ENCODE results near the gene AIG1.
A peak's percentile ranks its signal among the peaks of the same experiment; 100 is the strongest.
"Not testable (repeated sequence)": the region's sequence is repeated elsewhere in the genome, so short reads cannot be mapped to it uniquely, and the experiment has no call there.

AIG1 gene

GRCh38 chr6:143062551-143062950, 1.9 kb downstream of the AIG1 start:
- Mint-ChIP-seq H3K27ac (no peak overlapping the region), H3K36me3 (ENCODE audit: low read depth) (peaks cover 19% of the 10 kb centered on the region), H3K4me1 (ENCODE audit: low read depth) (peaks cover 41% of the 10 kb centered on the region), H3K27me3 (no peaks in the 10 kb centered on the region), H3K9me3 (no peaks in the 10 kb centered on the region), H3K4me3 (peak overlapping the region; percentile 30)
- intact Hi-C loops (cut with micrococcal nuclease) = loop anchor here (5.0 kb wide), 2 partner anchors 35 to 115 kb away; partner anchors contain the start of gene HIVEP2

DNA sequence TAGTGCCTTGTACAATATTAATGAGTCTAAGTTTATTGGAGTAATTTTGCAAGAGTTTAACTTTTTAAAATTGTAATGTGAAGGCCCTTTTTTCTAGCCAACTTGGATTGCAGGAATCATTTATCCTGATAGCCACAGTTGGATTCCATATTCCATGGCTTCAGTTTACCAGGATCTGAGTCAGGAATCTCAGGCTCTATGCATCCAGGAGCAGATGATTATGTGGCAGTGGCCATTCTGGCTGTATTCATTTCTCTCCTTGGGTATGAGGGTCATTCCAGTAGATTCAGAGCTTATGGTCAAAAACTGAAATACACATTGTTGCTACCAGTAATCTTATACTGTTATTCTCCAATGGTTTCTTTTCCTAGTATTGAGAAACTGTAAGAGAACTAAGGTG, 2.9 kb downstream of the AIG1 start:
- Mint-ChIP-seq H3K4me3 (no peak overlapping the region), H3K27ac (no peak overlapping the region), H3K4me1 (ENCODE audit: low read depth) (peaks cover 41% of the 10 kb centered on the region), H3K9me3 (no peaks in the 10 kb centered on the region), H3K36me3 (ENCODE audit: low read depth) (peaks cover 19% of the 10 kb centered on the region), H3K27me3 (no peaks in the 10 kb centered on the region)
- intact Hi-C loops (cut with micrococcal nuclease) = loop anchor here (5.0 kb wide), 2 partner anchors 34 to 116 kb away; partner anchors contain the start of gene HIVEP2

DNA sequence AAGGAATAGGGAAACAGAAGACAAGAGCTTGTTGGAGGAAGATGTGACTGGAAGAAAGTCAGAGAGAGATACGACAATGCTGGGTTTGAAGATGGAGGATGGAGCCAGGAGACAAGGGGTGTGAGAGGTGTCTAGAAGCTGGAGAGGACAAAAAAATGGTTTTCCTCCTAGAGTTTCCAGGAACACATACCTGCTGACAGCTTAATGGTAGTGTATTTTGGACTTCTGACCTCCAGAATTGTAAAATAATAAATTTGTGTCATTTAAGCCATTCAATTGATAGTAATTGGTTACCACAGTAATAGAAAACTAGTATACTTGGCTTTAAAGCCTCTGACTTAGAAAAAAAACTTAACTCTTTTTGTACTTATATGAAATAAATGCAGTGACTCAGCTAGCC, 3.6 kb downstream of the AIG1 start:
- Mint-ChIP-seq H3K36me3 (ENCODE audit: low read depth) (peaks cover 19% of the 10 kb centered on the region), H3K27ac (no peak overlapping the region), H3K27me3 (no peaks in the 10 kb centered on the region), H3K4me3 (no peak overlapping the region), H3K9me3 (no peaks in the 10 kb centered on the region), H3K4me1 (ENCODE audit: low read depth) (peaks cover 35% of the 10 kb centered on the region)
- intact Hi-C loops (cut with micrococcal nuclease) = loop anchor here (5.0 kb wide), 2 partner anchors 33 to 117 kb away; partner anchors contain the start of gene HIVEP2

GRCh38 chr6:143064951-143065683, 4.4 kb downstream of the AIG1 start:
- H3K4me3 Mint-ChIP-seq = no peak overlapping the region
- H3K27me3 Mint-ChIP-seq = no peaks in the 10 kb centered on the region
- no peak overlapping the region for H3K27ac Mint-ChIP-seq
- no peaks in the 10 kb centered on the region for H3K9me3 Mint-ChIP-seq
- H3K4me1 Mint-ChIP-seq (ENCODE audit: low read depth) = peaks cover 35% of the 10 kb centered on the region
- H3K36me3 Mint-ChIP-seq (ENCODE audit: low read depth) = peaks cover 17% of the 10 kb centered on the region
- intact Hi-C loops (cut with micrococcal nuclease) = loop anchor here (5.0 kb wide), 2 partner anchors 32 to 118 kb away; partner anchors contain the start of gene HIVEP2

- H3K27ac Mint-ChIP-seq = no peak overlapping the region
- intact Hi-C loops (cut with micrococcal nuclease) = no loop called here
Measured at GRCh38 chr6:143068001-143068400, 7.3 kb downstream of the AIG1 start.

GRCh38 chr6:143074101-143074500, 13.4 kb downstream of the AIG1 start:
- intact Hi-C loops (cut with micrococcal nuclease) = no loop called here
- H3K27ac Mint-ChIP-seq = no peak overlapping the region
- peaks cover 14% of the 10 kb centered on the region for H3K36me3 Mint-ChIP-seq (ENCODE audit: low read depth)
- H3K9me3 Mint-ChIP-seq = peaks cover 16% of the 10 kb centered on the region
- no peak overlapping the region for H3K4me3 Mint-ChIP-seq
- H3K4me1 Mint-ChIP-seq (ENCODE audit: low read depth) = peaks cover 16% of the 10 kb centered on the region
- H3K27me3 Mint-ChIP-seq = no peaks in the 10 kb centered on the region

More at GRCh38 chr6:143068001-143068400, 7.3 kb downstream of the AIG1 start:
- Mint-ChIP-seq H3K9me3 (no peaks in the 10 kb centered on the region), H3K4me1 (ENCODE audit: low read depth) (peaks cover 23% of the 10 kb centered on the region), H3K27me3 (no peaks in the 10 kb centered on the region), H3K4me3 (no peak overlapping the region), H3K36me3 (ENCODE audit: low read depth) (peaks cover 6% of the 10 kb centered on the region)

DNA sequence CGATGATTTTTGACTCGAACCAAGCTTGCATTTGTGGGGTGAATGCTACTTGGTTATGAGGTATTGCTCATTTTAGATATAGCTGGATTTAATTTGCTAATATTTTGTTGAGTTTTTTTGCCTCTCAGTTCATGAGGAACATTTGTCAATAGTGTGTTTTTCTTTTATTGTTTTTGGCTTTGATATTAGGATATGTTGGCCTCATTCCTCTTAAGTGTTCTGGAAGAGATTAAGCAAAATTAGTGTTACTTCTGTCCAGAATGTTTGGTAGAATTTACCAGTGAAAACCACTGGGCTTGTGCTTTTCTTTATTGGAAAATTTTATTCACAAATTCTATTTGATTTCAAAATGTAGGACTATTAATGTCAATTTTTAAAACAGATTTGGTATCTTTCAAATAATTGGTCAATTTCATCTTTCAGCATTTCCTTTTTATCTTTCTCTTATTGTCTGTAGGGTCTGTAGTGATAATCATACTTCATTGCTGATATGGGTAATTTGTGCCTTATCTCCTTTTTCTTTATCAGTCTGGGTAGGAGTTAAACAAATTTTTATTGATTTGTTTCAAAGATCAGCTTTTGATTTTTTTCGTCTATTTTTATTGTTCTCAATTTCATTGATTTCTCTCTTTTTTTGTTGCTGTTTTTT, 14.1 kb downstream of the AIG1 start:
- Mint-ChIP-seq H3K9me3 (peaks cover 16% of the 10 kb centered on the region), H3K4me3 (no peak overlapping the region), H3K27ac (no peak overlapping the region), H3K36me3 (ENCODE audit: low read depth) (peaks cover 15% of the 10 kb centered on the region), H3K27me3 (no peaks in the 10 kb centered on the region), H3K4me1 (ENCODE audit: low read depth) (peaks cover 18% of the 10 kb centered on the region)
- intact Hi-C loops (cut with micrococcal nuclease) = no loop called here

DNA sequence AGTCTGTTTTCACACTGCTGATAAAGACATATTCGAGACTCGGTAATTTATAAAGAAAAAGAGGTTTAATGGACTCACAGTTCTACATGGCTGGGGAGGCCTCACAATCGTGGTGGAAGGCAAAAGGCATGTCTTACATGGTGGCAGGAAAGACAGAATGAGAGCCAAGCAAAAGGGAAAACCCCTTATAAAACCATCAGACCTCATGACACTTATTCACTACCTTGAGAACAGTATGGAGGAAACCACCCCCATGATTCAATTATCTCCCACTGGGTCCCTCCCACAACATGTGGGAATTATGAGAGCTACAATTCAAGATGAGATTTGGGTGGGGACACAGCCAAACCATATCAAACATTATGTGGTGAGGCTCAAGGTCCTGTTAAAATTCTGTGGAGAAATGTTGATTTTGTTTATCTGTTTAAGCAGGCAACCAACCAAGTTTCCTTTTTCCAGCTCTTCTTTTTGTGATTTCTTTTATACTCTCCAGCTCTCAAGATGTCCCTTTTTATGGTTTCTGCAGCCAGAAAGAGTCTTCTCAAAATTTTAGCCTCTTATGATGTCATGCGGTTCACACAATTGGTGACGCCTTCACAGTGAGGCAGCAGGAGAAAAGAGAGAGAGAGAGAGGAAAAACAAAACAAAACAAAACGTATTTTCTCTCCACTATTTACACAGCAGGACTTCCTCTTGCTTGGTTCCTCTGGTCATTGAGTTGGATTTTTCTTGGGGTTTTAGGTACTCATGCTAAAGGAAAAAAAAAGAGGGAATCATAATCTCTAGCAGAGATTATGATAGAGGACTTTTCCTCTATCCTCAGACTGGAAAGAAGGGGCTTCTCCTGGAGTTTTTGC, 18.0 kb downstream of the AIG1 start:
- Mint-ChIP-seq H3K4me1 (ENCODE audit: low read depth) (peaks cover 6% of the 10 kb centered on the region), H3K9me3 (peaks cover 27% of the 10 kb centered on the region), H3K36me3 (ENCODE audit: low read depth) (peaks cover 27% of the 10 kb centered on the region), H3K27ac (no peak overlapping the region), H3K27me3 (no peaks in the 10 kb centered on the region), H3K4me3 (no peak overlapping the region)
- intact Hi-C loops (cut with micrococcal nuclease) = no loop called here

DNA sequence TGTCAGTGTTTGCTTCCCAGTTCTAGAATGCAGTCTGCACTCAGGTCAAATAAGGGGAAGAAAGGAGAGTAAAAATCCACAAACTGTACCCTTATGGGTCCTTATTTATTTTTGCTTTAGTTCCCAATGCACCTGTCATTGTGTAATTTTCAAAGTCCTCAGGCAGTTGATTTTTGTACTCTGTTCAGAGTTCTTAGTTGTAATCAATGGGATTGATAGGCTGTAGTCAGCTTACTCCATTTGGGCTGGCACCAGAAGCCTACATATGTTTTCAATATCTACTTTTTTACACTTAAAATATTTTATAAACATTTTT, 18.6 kb downstream of the AIG1 start:
- intact Hi-C loops (cut with micrococcal nuclease) = no loop called here
- H3K4me1 Mint-ChIP-seq (ENCODE audit: low read depth) = peaks cover 6% of the 10 kb centered on the region
- H3K4me3 Mint-ChIP-seq = no peak overlapping the region
- peaks cover 24% of the 10 kb centered on the region for H3K9me3 Mint-ChIP-seq
- peaks cover 25% of the 10 kb centered on the region for H3K36me3 Mint-ChIP-seq (ENCODE audit: low read depth)
- no peaks in the 10 kb centered on the region for H3K27me3 Mint-ChIP-seq
- H3K27ac Mint-ChIP-seq = no peak overlapping the region

DNA sequence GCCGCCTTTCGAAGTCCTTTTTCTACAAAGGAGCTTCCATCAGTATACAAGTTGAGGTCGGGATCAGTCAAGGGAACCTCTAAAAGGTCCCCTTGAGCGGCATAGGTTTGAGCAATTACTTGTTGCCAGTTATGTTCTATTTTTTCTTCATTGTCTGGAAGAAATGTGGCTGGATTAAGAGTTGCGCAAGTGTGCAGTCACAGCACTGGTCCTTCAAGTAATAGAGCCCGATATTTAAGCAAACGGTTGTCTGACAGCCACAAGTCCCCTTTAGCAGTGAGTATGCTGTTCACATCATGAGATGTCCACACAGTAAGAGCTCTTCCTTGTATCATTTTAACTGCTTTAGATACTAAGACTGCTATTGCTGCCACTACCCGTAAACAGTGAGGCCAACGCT, 21.6 kb downstream of the AIG1 start:
- Mint-ChIP-seq H3K36me3 (ENCODE audit: low read depth) (peaks cover 14% of the 10 kb centered on the region), H3K4me1 (ENCODE audit: low read depth) (peaks cover 18% of the 10 kb centered on the region), H3K9me3 (peaks cover 11% of the 10 kb centered on the region)
- H3K27me3 Mint-ChIP-seq; intact Hi-C loops (cut with micrococcal nuclease); H3K27ac Mint-ChIP-seq; H3K4me3 Mint-ChIP-seq: not testable (repeated sequence)

GRCh38 chr6:143084019-143084418, 23.3 kb downstream of the AIG1 start:
- H3K27me3 Mint-ChIP-seq; intact Hi-C loops (cut with micrococcal nuclease); H3K27ac Mint-ChIP-seq; H3K4me3 Mint-ChIP-seq: not testable (repeated sequence)
- Mint-ChIP-seq H3K9me3 (peaks cover 11% of the 10 kb centered on the region), H3K4me1 (ENCODE audit: low read depth) (peaks cover 14% of the 10 kb centered on the region), H3K36me3 (ENCODE audit: low read depth) (peaks cover 17% of the 10 kb centered on the region)

GRCh38 chr6:143087335-143087734, 26.6 kb downstream of the AIG1 start:
- H3K4me3 Mint-ChIP-seq; H3K9me3 Mint-ChIP-seq; intact Hi-C loops (cut with micrococcal nuclease); H3K27ac Mint-ChIP-seq; H3K27me3 Mint-ChIP-seq: not testable (repeated sequence)
- peaks cover 11% of the 10 kb centered on the region for H3K4me1 Mint-ChIP-seq (ENCODE audit: low read depth)
- H3K36me3 Mint-ChIP-seq (ENCODE audit: low read depth) = peaks cover 11% of the 10 kb centered on the region

DNA sequence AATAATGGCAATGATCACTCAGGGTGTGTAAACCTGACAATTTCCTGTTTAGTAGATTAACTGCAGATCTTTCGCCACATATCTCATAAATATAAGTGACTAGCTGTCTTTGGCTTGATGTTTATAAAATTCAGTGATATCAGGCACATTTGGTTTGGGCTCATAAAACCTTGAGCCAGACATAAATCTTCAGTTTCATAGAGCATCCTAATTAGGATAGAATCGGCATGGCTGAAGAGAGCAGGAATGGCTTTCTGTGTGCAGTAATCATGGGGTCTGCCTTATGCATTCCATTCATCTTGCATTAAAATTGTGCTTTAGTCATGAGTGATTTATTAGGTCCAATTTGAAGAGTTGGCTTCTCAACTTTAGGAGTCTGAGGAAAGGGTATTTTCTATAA, 27.2 kb downstream of the AIG1 start:
- intact Hi-C loops (cut with micrococcal nuclease) = no loop called here
- H3K27ac Mint-ChIP-seq = no peak overlapping the region
- H3K9me3 Mint-ChIP-seq = no peaks in the 10 kb centered on the region
- H3K4me3 Mint-ChIP-seq = no peak overlapping the region
- H3K27me3 Mint-ChIP-seq = no peaks in the 10 kb centered on the region
- H3K4me1 Mint-ChIP-seq (ENCODE audit: low read depth) = peaks cover 15% of the 10 kb centered on the region
- H3K36me3 Mint-ChIP-seq (ENCODE audit: low read depth) = peaks cover 11% of the 10 kb centered on the region
